H1 (cell line): ENCODE results near the gene PSMB9. TPM values are rescaled to one million over a fixed set of nuclear protein-coding genes. Genes with fewer than 3 reads are reported as not detected.

ENCODE experiments used
- CTCF ChIA-PET: fragments of 300-600 bp; sonication (Branson Sonifier 250); formaldehyde crosslinking; loops from one replicate; lab custom pipeline; 2021; ENCODE audit not compliant: partially characterized antibody; lab: Charles Lee
- POLR2A ChIA-PET: fragments of 300-600 bp; sonication (Branson Sonifier 250); formaldehyde crosslinking; loops from one replicate; lab custom pipeline; 2021; ENCODE audit warnings: inconsistent platforms; ENCODE audit not compliant: partially characterized antibody; lab: Charles Lee
- DNase-seq, 2 experiments: peaks; one replicate each; pipeline versions ENCODE4 v3.0.0 to v3.0.0-alpha.2; 2010 to 2022; ENCODE audit warnings: low spot score in 2 of 2, low read depth in 1 of 2, mixed read lengths in 1 of 2
- FAIRE-seq: peaks from 2 replicates; lab custom pipeline; 2011; peaks lifted over from hg19 to GRCh38; lab: Jason Lieb, UNC
- H2AFZ ChIP-seq: 2 replicates; pipeline ENCODE4 v1.8.1; 2012; ENCODE audit warnings: low read length, inconsistent platforms
- H2AK5ac ChIP-seq: 2 replicates; pipeline ENCODE4 v1.6.1; 2013; ENCODE audit warnings: low read depth, low read length
- H2BK120ac ChIP-seq: replicated peaks from 2 replicates; pipeline ENCODE3; 2013; ENCODE audit warnings: low read depth, low read length, inconsistent platforms
- H2BK12ac ChIP-seq: 2 replicates; pipeline ENCODE4 v1.6.1; 2013; ENCODE audit warnings: low read depth, low read length
- H2BK15ac ChIP-seq: 2 replicates; pipeline ENCODE4 v1.6.1; 2013; ENCODE audit warnings: low read length
- H2BK20ac ChIP-seq: 2 replicates; pipeline ENCODE4 v1.6.1; 2013; ENCODE audit warnings: low read length
- H2BK5ac ChIP-seq: 2 replicates; pipeline ENCODE4 v1.6.1; 2013; ENCODE audit warnings: low read depth, low read length
- H3K14ac ChIP-seq: 2 replicates; pipeline ENCODE4 v1.6.1; 2013; ENCODE audit warnings: inconsistent platforms; ENCODE audit not compliant: insufficient read length
- H3K18ac ChIP-seq: 2 replicates; pipeline ENCODE4 v1.6.1; 2013; ENCODE audit warnings: low read length; ENCODE audit errors: extremely low read depth
- H3K23ac ChIP-seq: 2 replicates; pipeline ENCODE4 v1.6.1; 2013; ENCODE audit warnings: inconsistent platforms; ENCODE audit not compliant: insufficient read length
- H3K23me2 ChIP-seq: 2 replicates; pipeline ENCODE4 v1.6.1; 2013; ENCODE audit warnings: low read depth, low read length
- H3K27ac ChIP-seq: 2 replicates; pipeline ENCODE4 v1.6.1; 2011; ENCODE audit warnings: low read depth, low read length, inconsistent platforms
- H3K27me3 ChIP-seq, 4 experiments: replicated peaks in 1 of 4; 1 replicate in 1 of 4; 2 replicates in 3 of 4; pipeline versions ENCODE4 v1.6.1 to v1.8.1; 2011 to 2013; ENCODE audit warnings: low read length in 3 of 4, mild to moderate bottlenecking in 3 of 4, inconsistent platforms in 2 of 4, mixed read lengths in 2 of 4, moderate library complexity in 1 of 4; ENCODE audit not compliant: control insufficient read depth in 3 of 4, insufficient read depth in 3 of 4; ENCODE audit errors: extremely low read depth in 1 of 4
- H3K36me3 ChIP-seq, 4 experiments: 2 replicates each; pipeline versions ENCODE4 v1.6.1 to v1.8.1; 2011 to 2013; ENCODE audit warnings: mild to moderate bottlenecking in 4 of 4, low read length in 3 of 4, moderate library complexity in 2 of 4, control low read depth in 1 of 4, inconsistent platforms in 1 of 4; ENCODE audit not compliant: insufficient read depth in 4 of 4, control insufficient read depth in 2 of 4
- H3K4ac ChIP-seq: replicated peaks from 2 replicates; pipeline ENCODE3; 2013; ENCODE audit warnings: low read length, low read depth, mixed read lengths, inconsistent platforms; ENCODE audit not compliant: insufficient read length
- H3K4me1 ChIP-seq, 4 experiments: replicated peaks in 1 of 4; 1 replicate in 1 of 4; 2 replicates in 3 of 4; pipeline versions ENCODE4 v1.6.1 to v1.8.1; 2011 to 2013; ENCODE audit warnings: low read length in 3 of 4, inconsistent platforms in 2 of 4, mixed read lengths in 1 of 4; ENCODE audit not compliant: insufficient read depth in 4 of 4, control insufficient read depth in 3 of 4
- H3K4me2 ChIP-seq, 2 experiments: 2 replicates each; pipeline versions ENCODE4 v1.6.1 to v1.8.1; 2011 to 2013; ENCODE audit warnings: low read depth in 2 of 2, low read length in 2 of 2, control low read depth in 1 of 2, inconsistent platforms in 1 of 2, mild to moderate bottlenecking in 1 of 2; ENCODE audit not compliant: insufficient read depth in 1 of 2
- H3K4me3 ChIP-seq, 4 experiments: fragments of 200-600, 300-600 bp in 1 of 4; sonication (generic), shearing (Covaris generic), sonication (Bioruptor Twin) in 1 of 4; 2 replicates each; pipeline versions ENCODE4 v1.5.1 to v1.8.1; 2011 to 2016; ENCODE audit warnings: low read length in 4 of 4, low read depth in 3 of 4, control low read depth in 2 of 4, inconsistent platforms in 2 of 4, mild to moderate bottlenecking in 2 of 4, mixed read lengths in 1 of 4, moderate library complexity in 1 of 4; ENCODE audit not compliant: insufficient read depth in 2 of 4; ENCODE audit errors: extremely low read depth in 1 of 4
- H3K56ac ChIP-seq: replicated peaks from 2 replicates; pipeline ENCODE3; 2013; ENCODE audit warnings: low read depth, mild to moderate bottlenecking, mixed read lengths, low read length, inconsistent platforms; ENCODE audit not compliant: insufficient read length
- H3K79me1 ChIP-seq: 2 replicates; pipeline ENCODE4 v1.6.1; 2013; ENCODE audit warnings: low read depth, low read length, control low read depth
- H3K79me2 ChIP-seq, 2 experiments: 2 replicates each; pipeline versions ENCODE4 v1.6.1 to v1.8.1; 2012 to 2013; ENCODE audit warnings: low read length in 2 of 2, mild to moderate bottlenecking in 2 of 2, inconsistent platforms in 1 of 2; ENCODE audit not compliant: insufficient read depth in 2 of 2, control insufficient read depth in 1 of 2
- H3K9ac ChIP-seq, 4 experiments: replicated peaks in 1 of 4; 1 replicate in 1 of 4; 2 replicates in 3 of 4; pipeline versions ENCODE4 v1.6.1 to v1.8.1; 2011 to 2013; ENCODE audit warnings: low read depth in 3 of 4, low read length in 3 of 4, control low read depth in 2 of 4, mild to moderate bottlenecking in 2 of 4, moderate library complexity in 2 of 4, inconsistent platforms in 1 of 4; ENCODE audit errors: extremely low read depth in 1 of 4
- H3K9me3 ChIP-seq, 2 experiments: 2 replicates each; pipeline versions ENCODE4 v1.6.1 to v1.8.1; 2012 to 2013; ENCODE audit warnings: mild to moderate bottlenecking in 2 of 2, moderate library complexity in 2 of 2, control low read depth in 1 of 2, inconsistent platforms in 1 of 2, low read depth in 1 of 2, low read length in 1 of 2, mixed read lengths in 1 of 2; ENCODE audit not compliant: insufficient read depth in 2 of 2
- H4K20me1 ChIP-seq, 2 experiments: replicated peaks in 1 of 2; 2 replicates each; pipeline versions ENCODE3 to v1.8.1; 2011 to 2013; ENCODE audit warnings: inconsistent platforms in 2 of 2, low read length in 2 of 2, mild to moderate bottlenecking in 1 of 2; ENCODE audit not compliant: insufficient read depth in 2 of 2, control insufficient read depth in 1 of 2
- H4K5ac ChIP-seq: 2 replicates; pipeline ENCODE4 v1.6.1; 2013; ENCODE audit warnings: low read length, low read depth, mixed read lengths, inconsistent platforms; ENCODE audit not compliant: insufficient read length
- H4K8ac ChIP-seq: 2 replicates; pipeline ENCODE4 v1.8.0; 2013; ENCODE audit warnings: mild to moderate bottlenecking, moderate library complexity, low read length, inconsistent platforms; ENCODE audit not compliant: insufficient read depth; ENCODE audit errors: extremely low read depth
- H4K91ac ChIP-seq: replicated peaks from 2 replicates; pipeline ENCODE3; 2013; ENCODE audit warnings: low read length, mixed read lengths, inconsistent platforms; ENCODE audit not compliant: insufficient read length
- WGBS, 2 experiments: shearing (Covaris generic) in 1 of 2; methylation state at CpG; one replicate each; pipeline versions ENCODE4 v1.1.6 to v1.1.7; 2013 to 2015; ENCODE audit warnings: low lambda C conversion rate in 2 of 2, mixed read lengths in 2 of 2, inconsistent platforms in 1 of 2, low coverage in 1 of 2, missing lambda C conversion rate in 1 of 2; ENCODE audit not compliant: insufficient replicate concordance in 2 of 2, insufficient coverage in 1 of 2, insufficient read length in 1 of 2; ENCODE audit errors: extremely low coverage in 1 of 2, missing lambda C conversion rate in 1 of 2; 5-methylcytosine and 5-hydroxymethylcytosine counted together
- polyA plus RNA-seq, 7 experiments: library from polyadenylated mRNA; depleted of rRNA in 3 of 7; stranded (reverse) in 5 of 7; unstranded in 2 of 7; fragments of >200 nt in 5 of 7; fragments of 200-250 nt in 2 of 7; gene quantifications; 1 replicate in 5 of 7; 2 replicates in 1 of 7; 4 replicates in 1 of 7; pipeline versions ENCODE4 v1.2.1 to v1.2.3, GENCODE V29; 2011 to 2013; ENCODE audit warnings: missing spikeins in 2 of 7, mixed read lengths in 2 of 7
- total RNA-seq: library from RNA; stranded (reverse); fragmentation: NEBNext Ultra II Directional; extraction: Animal tissue kit (Norgen Biotek cat#: 25700); gene quantifications from 2 replicates; pipeline ENCODE4 v1.2.1, GENCODE V29; 2021

The PSMB9 gene
- total and polyA plus RNA-seq, 2 of the 8 experiments (the other 6 are each of a cell fraction or from before 2014, with no cell fraction given) = 4.5 to 22.8 TPM

GRCh38 chr6:32879691-32880090, 25.7 kb downstream of the PSMB9 start:
- Histone ChIP-seq H3K27ac (no peak overlapping the region), H3K23me2 (no peaks in the 10 kb centered on the region), H3K14ac (no peak overlapping the region), H3K9ac (no peak overlapping the region), H2BK20ac (no peak overlapping the region), H3K4me1 (no peaks in the 10 kb centered on the region), H4K91ac (no peak overlapping the region), H3K23ac (no peak overlapping the region), H3K56ac (no peak overlapping the region), H2AK5ac (no peak overlapping the region), H3K9me3 (no peaks in the 10 kb centered on the region), H4K8ac (no peak overlapping the region), H2BK12ac (no peak overlapping the region), H3K4me2 (no peak overlapping the region), H4K20me1 (no peaks in the 10 kb centered on the region), H2AFZ (no peak overlapping the region), H3K18ac (no peak overlapping the region), H2BK120ac (no peak overlapping the region), H2BK5ac (no peak overlapping the region), H3K4ac (no peak overlapping the region), H3K79me2 (no peaks in the 10 kb centered on the region), H3K27me3 (no peaks in the 10 kb centered on the region), H2BK15ac (no peak overlapping the region), H4K5ac (no peak overlapping the region), H3K79me1 (no peaks in the 10 kb centered on the region), H3K36me3 (no peaks in the 10 kb centered on the region), H3K4me3 (no peak overlapping the region)
- FAIRE-seq (no peak), DNase-seq (no peak)
- POLR2A ChIA-PET = interaction anchor here (2.7 kb wide), 1 partner anchor 90 kb away, joined by 7 read pairs; no protein-coding TSS in a partner anchor
- CTCF ChIA-PET = interaction anchor here (0.9 to 2.6 kb wide), 5 partner anchors 11 to 68 kb away, joined by 3 to 20 read pairs (median 5); partner anchors contain the start of gene TAP2
- WGBS, 2 experiments = 98% methylated on average over 35 of the region's 35 CpGs; no CpG with 5 or more reads in 1 of the 2 experiments
